Neural progenitor cell (in vitro differentiated cells): ENCODE measurements around the gene LTBP2.
"Not testable (repeated sequence)": the region's sequence is repeated elsewhere in the genome, so short reads cannot be mapped to it uniquely, and the experiment has no call there.

Experiments
- CTCF ChIP-seq: fragments of 200-600 bp; sonication (generic); IDR thresholded peaks from 2 replicates; pipeline ENCODE4 v1.5.1; 2017; ENCODE audit warnings: antibody characterized with exemption, mild to moderate bottlenecking
- EZH2 ChIP-seq: fragments of 200-600 bp; sonication (generic); IDR thresholded peaks from 2 replicates; pipeline ENCODE4 v1.6.1; 2017; ENCODE audit warnings: antibody characterized with exemption, mild to moderate bottlenecking, moderate library complexity
- EZH2phosphoT487 ChIP-seq: fragments of 200-600 bp; sonication (generic); IDR thresholded peaks from 2 replicates; pipeline ENCODE4 v1.6.1; 2017; ENCODE audit warnings: antibody characterized with exemption

GRCh38 chr14:74536336-74536735 lies 75.7 kb downstream of the LTBP2 start:
- TF ChIP-seq EZH2, CTCF, EZH2phosphoT487: not testable (repeated sequence)
